Endothelial cell (in vitro differentiated cells): ENCODE measurements around the gene BCAP31. TPM values are rescaled to one million over a fixed set of nuclear protein-coding genes. Genes with fewer than 3 reads are reported as not detected.

ENCODE experiments used
- DNase-seq: peaks from one replicate; pipeline ENCODE4 v3.0.0; 2021; ENCODE audit warnings: low spot score
- H3K27ac Mint-ChIP-seq: one replicate; pipeline ENCODE4 v1.8.0; 2021; ENCODE audit warnings: mixed read lengths, inconsistent platforms; ENCODE audit not compliant: unreplicated experiment
- H3K27me3 Mint-ChIP-seq: one replicate; pipeline ENCODE4 v1.8.0; 2021; ENCODE audit warnings: mild to moderate bottlenecking, moderate library complexity, mixed read lengths, inconsistent platforms; ENCODE audit not compliant: unreplicated experiment
- H3K36me3 Mint-ChIP-seq: one replicate; pipeline ENCODE4 v1.8.0; 2021; ENCODE audit warnings: mild to moderate bottlenecking, low read depth, mixed read lengths, inconsistent platforms; ENCODE audit not compliant: unreplicated experiment
- H3K4me1 Mint-ChIP-seq: one replicate; pipeline ENCODE4 v1.8.0; 2021; ENCODE audit warnings: mild to moderate bottlenecking, mixed read lengths, inconsistent platforms; ENCODE audit not compliant: unreplicated experiment
- H3K4me3 Mint-ChIP-seq: one replicate; pipeline ENCODE4 v1.8.0; 2021; ENCODE audit warnings: mild to moderate bottlenecking, mixed read lengths, inconsistent platforms; ENCODE audit not compliant: unreplicated experiment
- H3K9me3 Mint-ChIP-seq: one replicate; pipeline ENCODE4 v1.8.0; 2021; ENCODE audit warnings: mixed read lengths, inconsistent platforms; ENCODE audit not compliant: unreplicated experiment
- total RNA-seq: library from RNA; stranded (reverse); fragmentation: NEBNext Ultra II Directional; extraction: Animal tissue kit (Norgen Biotek cat#: 25700); gene quantifications from one replicate; pipeline ENCODE4 v1.2.1, GENCODE V29; 2021; ENCODE audit not compliant: unreplicated experiment
- TF ChIP-seq, protein P1 (sequence below): fragments of 200-600 bp; sonication (generic); IDR thresholded peaks from one replicate; pipeline ENCODE4 v1.5.0; 2021; ENCODE audit warnings: antibody characterized with exemption; ENCODE audit not compliant: unreplicated experiment

Gene BCAP31
- total RNA-seq, 1 donor from 2014 or later, result 282 TPM

DNA sequence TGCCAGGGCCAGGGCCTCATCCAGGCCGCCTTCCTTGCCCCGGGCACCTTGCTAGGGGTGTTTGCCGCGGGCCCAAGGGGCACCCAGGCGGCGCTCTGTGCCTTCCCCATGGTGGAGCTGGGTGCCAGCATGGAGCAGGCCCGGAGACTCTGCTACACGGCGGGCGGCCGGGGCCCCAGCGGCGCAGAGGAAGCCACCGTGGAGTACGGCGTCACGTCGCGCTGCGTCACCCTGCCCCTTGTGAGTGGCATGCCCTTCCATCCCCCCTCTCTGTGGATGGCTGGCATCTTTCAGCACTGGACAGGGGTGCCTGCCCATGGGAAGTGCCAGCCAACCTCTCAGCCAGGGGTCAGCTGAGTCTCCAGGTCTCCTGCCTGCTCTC is 43.5 kb upstream of the BCAP31 start:
- H3K27me3 Mint-ChIP-seq, result peaks cover 5% of the 10 kb centered on the region
- no peaks in the 10 kb centered on the region for H3K36me3 Mint-ChIP-seq
- no peak overlapping the region for H3K27ac Mint-ChIP-seq
- TF ChIP-seq, protein P1, sequence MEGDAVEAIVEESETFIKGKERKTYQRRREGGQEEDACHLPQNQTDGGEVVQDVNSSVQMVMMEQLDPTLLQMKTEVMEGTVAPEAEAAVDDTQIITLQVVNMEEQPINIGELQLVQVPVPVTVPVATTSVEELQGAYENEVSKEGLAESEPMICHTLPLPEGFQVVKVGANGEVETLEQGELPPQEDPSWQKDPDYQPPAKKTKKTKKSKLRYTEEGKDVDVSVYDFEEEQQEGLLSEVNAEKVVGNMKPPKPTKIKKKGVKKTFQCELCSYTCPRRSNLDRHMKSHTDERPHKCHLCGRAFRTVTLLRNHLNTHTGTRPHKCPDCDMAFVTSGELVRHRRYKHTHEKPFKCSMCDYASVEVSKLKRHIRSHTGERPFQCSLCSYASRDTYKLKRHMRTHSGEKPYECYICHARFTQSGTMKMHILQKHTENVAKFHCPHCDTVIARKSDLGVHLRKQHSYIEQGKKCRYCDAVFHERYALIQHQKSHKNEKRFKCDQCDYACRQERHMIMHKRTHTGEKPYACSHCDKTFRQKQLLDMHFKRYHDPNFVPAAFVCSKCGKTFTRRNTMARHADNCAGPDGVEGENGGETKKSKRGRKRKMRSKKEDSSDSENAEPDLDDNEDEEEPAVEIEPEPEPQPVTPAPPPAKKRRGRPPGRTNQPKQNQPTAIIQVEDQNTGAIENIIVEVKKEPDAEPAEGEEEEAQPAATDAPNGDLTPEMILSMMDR, result no peak
- no peak overlapping the region for H3K4me3 Mint-ChIP-seq
- DNase-seq, result no peak
- H3K9me3 Mint-ChIP-seq, result no peaks in the 10 kb centered on the region
- peaks cover 2% of the 10 kb centered on the region for H3K4me1 Mint-ChIP-seq

- no peak overlapping the region for H3K4me3 Mint-ChIP-seq
- H3K36me3 Mint-ChIP-seq, result no peaks in the 10 kb centered on the region
- DNase-seq, result no peak
- peaks cover 2% of the 10 kb centered on the region for H3K4me1 Mint-ChIP-seq
- H3K9me3 Mint-ChIP-seq, result no peaks in the 10 kb centered on the region
- TF ChIP-seq, protein P1, result no peak
- H3K27me3 Mint-ChIP-seq, result peaks cover 3% of the 10 kb centered on the region
- no peak overlapping the region for H3K27ac Mint-ChIP-seq
These were observed 42.9 kb upstream of the BCAP31 start for GRCh38 chrX:153766871-153767673.

DNA sequence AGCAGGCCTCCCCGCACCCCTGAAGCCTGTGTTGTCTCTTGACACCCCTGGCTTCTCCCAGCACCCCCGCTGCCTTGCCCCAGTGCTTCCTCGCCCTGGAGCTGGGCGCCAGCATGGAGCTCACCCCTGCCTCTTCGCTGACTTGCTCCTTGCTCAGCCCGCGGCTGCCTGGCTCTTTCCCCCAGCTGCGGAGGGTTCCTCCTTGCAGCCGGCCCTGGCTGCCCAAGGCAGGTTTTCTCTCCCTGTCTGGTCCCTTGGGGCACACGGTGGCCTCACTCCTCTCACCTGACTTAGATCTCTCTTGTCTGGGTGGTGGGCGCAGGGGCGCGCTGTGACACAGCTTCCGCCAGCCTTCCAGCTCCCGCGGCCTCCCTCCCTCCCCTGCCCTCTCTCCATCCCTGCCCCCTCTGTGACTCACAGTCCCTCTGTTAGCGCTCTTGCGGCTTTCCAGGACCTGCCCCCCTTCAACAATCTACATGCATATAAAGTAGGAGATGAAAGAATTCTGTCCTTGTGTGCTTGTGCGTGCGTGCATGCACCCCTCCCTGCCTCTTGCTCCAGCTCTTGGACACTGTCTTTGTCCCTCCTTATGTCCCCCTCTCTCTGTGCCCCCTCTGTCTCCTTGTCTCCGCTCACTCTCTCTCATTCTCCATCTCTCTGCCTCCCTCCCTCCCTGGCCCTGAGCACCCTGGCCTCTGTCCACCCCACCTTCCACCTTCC is 42.1 kb upstream of the BCAP31 start:
- Mint-ChIP-seq H3K4me3 (no peak overlapping the region), H3K9me3 (no peaks in the 10 kb centered on the region), H3K36me3 (no peaks in the 10 kb centered on the region), H3K27ac (no peak overlapping the region), H3K27me3 (peaks cover 3% of the 10 kb centered on the region), H3K4me1 (peaks cover 2% of the 10 kb centered on the region)
- TF ChIP-seq, protein P1, result no peak
- DNase-seq, result no peak

GRCh38 chrX:153765138-153766079 is 41.2 kb upstream of the BCAP31 start:
- peaks cover 2% of the 10 kb centered on the region for H3K4me1 Mint-ChIP-seq
- H3K9me3 Mint-ChIP-seq, result no peaks in the 10 kb centered on the region
- H3K4me3 Mint-ChIP-seq, result no peak overlapping the region
- H3K27ac Mint-ChIP-seq, result no peak overlapping the region
- DNase-seq, result peak; percentile 45
- H3K36me3 Mint-ChIP-seq, result no peaks in the 10 kb centered on the region
- peaks cover 2% of the 10 kb centered on the region for H3K27me3 Mint-ChIP-seq
- TF ChIP-seq, protein P1, result no peak
